HEK293T (cell line): Measurements from ENCODE around the gene RNF214.

ENCODE experiments used
- ARNT ChIP-seq: fragments of 450-650 bp; IDR thresholded peaks from 2 replicates; pipeline ENCODE4 v1.6.1; 2017; ENCODE audit warnings: mild to moderate bottlenecking
- BHLHE40 ChIP-seq: fragments of 450-650 bp; IDR thresholded peaks from 2 replicates; pipeline ENCODE4 v1.6.1; 2016; ENCODE audit warnings: mild to moderate bottlenecking, moderate library complexity, borderline replicate concordance
- ELF4 ChIP-seq: fragments of 450-650 bp; IDR thresholded peaks from 2 replicates; pipeline ENCODE4 v1.6.1; 2017; ENCODE audit warnings: antibody characterized with exemption
- FOXA1 ChIP-seq: fragments of 450-650 bp; IDR thresholded peaks from 2 replicates; pipeline ENCODE4 v1.6.1; 2016; ENCODE audit warnings: mild to moderate bottlenecking
- FOXK2 ChIP-seq: fragments of 450-650 bp; IDR thresholded peaks from 2 replicates; pipeline ENCODE4 v1.6.1; 2016; ENCODE audit warnings: mild to moderate bottlenecking
- FOXM1 ChIP-seq: fragments of 450-650 bp; IDR thresholded peaks from 2 replicates; pipeline ENCODE4 v1.6.1; 2017; ENCODE audit warnings: mild to moderate bottlenecking, borderline replicate concordance
- HDGF ChIP-seq: fragments of 450-650 bp; IDR thresholded peaks from 2 replicates; pipeline ENCODE4 v1.6.1; 2017; ENCODE audit warnings: antibody characterized with exemption, borderline replicate concordance
- L3MBTL2 ChIP-seq: fragments of 450-650 bp; conservative IDR thresholded peaks from 2 replicates; pipeline ENCODE4 v1.6.1; 2016; ENCODE audit warnings: mild to moderate bottlenecking
- LEF1 ChIP-seq: fragments of 450-650 bp; IDR thresholded peaks from 2 replicates; pipeline ENCODE4 v1.6.1; 2017; ENCODE audit warnings: mild to moderate bottlenecking, borderline replicate concordance
- NFRKB ChIP-seq: fragments of 450-650 bp; IDR thresholded peaks from 2 replicates; pipeline ENCODE4 v1.6.1; 2016; ENCODE audit warnings: mild to moderate bottlenecking, moderate library complexity
- PKNOX1 ChIP-seq: fragments of 450-650 bp; IDR thresholded peaks from 2 replicates; pipeline ENCODE4 v1.6.1; 2016
- SP1 ChIP-seq: fragments of 450-650 bp; IDR thresholded peaks from 2 replicates; pipeline ENCODE4 v1.6.1; 2017
- TARDBP ChIP-seq: fragments of 450-650 bp; IDR thresholded peaks from 2 replicates; pipeline ENCODE4 v1.6.1; 2016
- ZNF384 ChIP-seq: fragments of 450-650 bp; IDR thresholded peaks from 2 replicates; pipeline ENCODE4 v1.6.1; 2016

DNA sequence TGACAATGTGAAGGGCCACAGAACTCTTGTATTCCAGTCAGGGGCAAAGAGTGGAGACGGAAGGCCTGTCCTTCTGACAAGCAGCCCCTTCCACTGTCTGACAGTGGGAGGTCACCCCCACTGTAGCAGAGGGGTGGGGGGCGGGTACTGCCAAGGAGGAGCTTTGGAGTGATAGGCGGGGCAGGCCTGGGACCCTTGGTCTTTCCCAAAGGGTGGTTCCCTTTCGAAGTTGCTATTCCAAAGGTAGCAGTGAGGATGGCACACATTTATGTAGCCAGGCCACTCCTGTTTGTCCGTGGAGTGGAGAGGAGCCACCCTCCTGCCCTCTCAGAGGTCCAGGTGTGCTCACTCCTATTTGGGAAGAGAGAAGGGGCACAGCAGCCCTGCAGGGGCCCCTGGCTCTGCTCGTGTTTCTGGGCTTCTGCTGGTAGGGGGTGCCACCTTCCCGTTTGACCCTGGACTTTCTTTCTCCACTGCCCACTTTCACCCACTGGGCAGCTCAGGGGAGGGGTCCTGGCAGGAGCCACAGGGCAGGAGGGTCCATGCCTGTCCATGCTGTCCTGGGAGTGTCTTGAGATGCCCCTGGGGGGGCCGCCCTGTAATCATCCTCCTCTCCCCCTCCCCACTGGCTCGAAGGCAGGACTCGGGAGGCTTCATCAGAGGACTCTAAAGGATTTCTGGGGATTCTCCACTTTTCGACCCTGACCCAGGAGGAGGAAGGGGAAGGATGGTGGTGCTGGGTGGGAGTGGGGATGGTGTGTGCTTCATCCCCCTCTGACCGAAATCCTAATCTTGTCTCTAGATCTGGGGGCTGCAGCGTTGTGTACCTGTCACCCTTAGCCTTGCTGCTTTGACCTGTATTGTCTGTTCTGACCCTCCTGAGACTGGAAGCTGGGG is 32.3 kb upstream of the RNF214 start:
- TF ChIP-seq BHLHE40 (no peak), L3MBTL2 (no peak), ELF4 (no peak), LEF1 (no peak), SP1 (no peak), FOXM1 (no peak), ZNF384 (no peak), FOXA1 (no peak), FOXK2 (no peak), ARNT (no peak), TARDBP (no peak), NFRKB (no peak), PKNOX1 (no peak), HDGF (no peak)
